WERI-Rb-1 (cell line): ENCODE data around the gene LRG1.

Experiments used
- DNase-seq: peaks from one replicate; pipeline ENCODE4 v3.0.0-alpha.2; 2020
- H3K27ac ChIP-seq: fragments of 250-450 bp; sonication (Bioruptor Pico); 2 replicates; pipeline ENCODE4 v1.5.1; 2020; ENCODE audit warnings: mild to moderate bottlenecking, moderate library complexity
- H3K27me3 ChIP-seq: fragments of 250-450 bp; sonication (Bioruptor Pico); 2 replicates; pipeline ENCODE4 v1.5.1; 2021; ENCODE audit warnings: mild to moderate bottlenecking, low read depth, moderate library complexity; ENCODE audit not compliant: insufficient read depth, severe bottlenecking
- H3K36me3 ChIP-seq: fragments of 250-450 bp; sonication (Bioruptor Pico); 2 replicates; pipeline ENCODE4 v1.5.1; 2020; ENCODE audit warnings: mild to moderate bottlenecking, moderate library complexity
- H3K4me3 ChIP-seq: 2 replicates; pipeline ENCODE4 v1.5.1; 2011; ENCODE audit warnings: low read depth, mild to moderate bottlenecking, control low read depth, low read length
- H3K9me3 ChIP-seq: fragments of 250-450 bp; sonication (Bioruptor Pico); 2 replicates; pipeline ENCODE4 v1.5.1; 2021; ENCODE audit warnings: mild to moderate bottlenecking, moderate library complexity; ENCODE audit not compliant: severe bottlenecking
- TF ChIP-seq, protein P1 (sequence below): IDR thresholded peaks from 2 replicates; pipeline ENCODE4 v1.5.1; 2011; ENCODE audit warnings: low read depth, mild to moderate bottlenecking, control low read depth, inconsistent platforms, low read length

The LRG1 gene

DNA sequence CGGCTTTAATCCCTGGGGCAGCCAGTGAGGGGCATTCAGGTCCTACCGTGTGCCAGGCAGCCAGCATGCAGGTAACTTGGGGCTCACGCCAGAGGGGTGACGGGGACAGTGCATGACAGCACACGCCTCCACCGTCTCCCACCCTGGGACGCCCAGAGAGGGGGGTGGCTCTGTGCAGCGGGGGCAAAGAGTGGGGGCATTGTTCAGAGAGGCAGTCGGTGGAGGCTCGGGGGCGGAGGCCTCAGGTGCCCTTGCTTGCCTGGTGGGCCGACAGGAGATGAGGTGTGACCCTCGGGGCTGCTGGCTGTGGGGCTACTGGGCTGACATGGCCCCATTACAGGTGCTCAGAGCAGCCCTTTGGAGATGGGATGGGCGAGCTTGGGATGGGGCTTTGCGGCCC lies 40.0 kb downstream of the LRG1 start:
- H3K27ac ChIP-seq = no peak overlapping the region
- TF ChIP-seq, protein P1, sequence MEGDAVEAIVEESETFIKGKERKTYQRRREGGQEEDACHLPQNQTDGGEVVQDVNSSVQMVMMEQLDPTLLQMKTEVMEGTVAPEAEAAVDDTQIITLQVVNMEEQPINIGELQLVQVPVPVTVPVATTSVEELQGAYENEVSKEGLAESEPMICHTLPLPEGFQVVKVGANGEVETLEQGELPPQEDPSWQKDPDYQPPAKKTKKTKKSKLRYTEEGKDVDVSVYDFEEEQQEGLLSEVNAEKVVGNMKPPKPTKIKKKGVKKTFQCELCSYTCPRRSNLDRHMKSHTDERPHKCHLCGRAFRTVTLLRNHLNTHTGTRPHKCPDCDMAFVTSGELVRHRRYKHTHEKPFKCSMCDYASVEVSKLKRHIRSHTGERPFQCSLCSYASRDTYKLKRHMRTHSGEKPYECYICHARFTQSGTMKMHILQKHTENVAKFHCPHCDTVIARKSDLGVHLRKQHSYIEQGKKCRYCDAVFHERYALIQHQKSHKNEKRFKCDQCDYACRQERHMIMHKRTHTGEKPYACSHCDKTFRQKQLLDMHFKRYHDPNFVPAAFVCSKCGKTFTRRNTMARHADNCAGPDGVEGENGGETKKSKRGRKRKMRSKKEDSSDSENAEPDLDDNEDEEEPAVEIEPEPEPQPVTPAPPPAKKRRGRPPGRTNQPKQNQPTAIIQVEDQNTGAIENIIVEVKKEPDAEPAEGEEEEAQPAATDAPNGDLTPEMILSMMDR = no peak
- peaks cover 58% of the 10 kb centered on the region for H3K36me3 ChIP-seq
- DNase-seq = no peak
- H3K4me3 ChIP-seq = no peak overlapping the region
- H3K9me3 ChIP-seq = no peaks in the 10 kb centered on the region
- no peaks in the 10 kb centered on the region for H3K27me3 ChIP-seq

DNA sequence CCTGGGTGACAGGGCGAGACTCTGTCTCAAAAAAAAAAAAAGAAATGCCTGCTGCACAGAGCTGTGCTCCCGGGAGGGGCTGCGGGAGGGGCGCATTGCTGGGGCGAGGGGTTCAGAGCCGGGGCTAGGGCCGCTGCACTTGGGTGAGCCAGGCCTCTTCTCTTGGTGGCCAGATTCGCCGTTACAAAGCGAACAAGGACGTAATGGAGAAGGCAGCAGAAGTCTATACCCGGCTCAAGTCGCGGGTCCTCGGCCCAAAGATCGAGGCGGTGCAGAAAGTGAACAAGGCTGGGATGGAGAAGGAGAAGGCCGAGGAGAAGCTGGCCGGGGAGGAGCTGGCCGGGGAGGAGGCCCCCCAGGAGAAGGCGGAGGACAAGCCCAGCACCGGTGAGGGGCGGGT lies 40.5 kb downstream of the LRG1 start:
- DNase-seq = no peak
- peaks cover 63% of the 10 kb centered on the region for H3K36me3 ChIP-seq

DNA sequence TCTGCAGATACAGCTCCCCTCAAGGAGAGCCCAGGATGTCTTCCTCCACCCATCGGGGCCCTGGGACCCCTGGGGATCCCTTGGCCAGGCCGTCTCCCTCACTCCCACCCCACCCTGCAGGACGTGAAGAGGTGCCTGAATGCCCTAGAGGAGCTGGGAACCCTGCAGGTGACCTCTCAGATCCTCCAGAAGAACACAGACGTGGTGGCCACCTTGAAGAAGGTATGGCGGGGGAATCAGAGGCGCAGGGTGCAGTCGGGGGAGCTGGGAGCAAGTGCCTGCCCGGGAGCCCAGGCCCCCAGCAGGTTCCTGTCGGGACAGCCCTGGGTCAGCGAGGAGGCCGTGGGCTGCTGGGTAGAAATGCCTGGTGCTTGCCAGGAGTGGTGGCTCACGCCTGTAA lies 41.1 kb downstream of the LRG1 start:
- no peak overlapping the region for H3K27ac ChIP-seq
- TF ChIP-seq, protein P1 = no peak
- H3K36me3 ChIP-seq = peaks cover 66% of the 10 kb centered on the region
- no peak overlapping the region for H3K4me3 ChIP-seq
- H3K9me3 ChIP-seq = no peaks in the 10 kb centered on the region
- no peak for DNase-seq
- no peaks in the 10 kb centered on the region for H3K27me3 ChIP-seq

More for the DNA sequence above, 40.5 kb downstream of the LRG1 start:
- TF ChIP-seq, protein P1 = no peak
- Histone ChIP-seq H3K27me3 (no peaks in the 10 kb centered on the region), H3K27ac (no peak overlapping the region), H3K9me3 (no peaks in the 10 kb centered on the region), H3K4me3 (no peak overlapping the region)

DNA sequence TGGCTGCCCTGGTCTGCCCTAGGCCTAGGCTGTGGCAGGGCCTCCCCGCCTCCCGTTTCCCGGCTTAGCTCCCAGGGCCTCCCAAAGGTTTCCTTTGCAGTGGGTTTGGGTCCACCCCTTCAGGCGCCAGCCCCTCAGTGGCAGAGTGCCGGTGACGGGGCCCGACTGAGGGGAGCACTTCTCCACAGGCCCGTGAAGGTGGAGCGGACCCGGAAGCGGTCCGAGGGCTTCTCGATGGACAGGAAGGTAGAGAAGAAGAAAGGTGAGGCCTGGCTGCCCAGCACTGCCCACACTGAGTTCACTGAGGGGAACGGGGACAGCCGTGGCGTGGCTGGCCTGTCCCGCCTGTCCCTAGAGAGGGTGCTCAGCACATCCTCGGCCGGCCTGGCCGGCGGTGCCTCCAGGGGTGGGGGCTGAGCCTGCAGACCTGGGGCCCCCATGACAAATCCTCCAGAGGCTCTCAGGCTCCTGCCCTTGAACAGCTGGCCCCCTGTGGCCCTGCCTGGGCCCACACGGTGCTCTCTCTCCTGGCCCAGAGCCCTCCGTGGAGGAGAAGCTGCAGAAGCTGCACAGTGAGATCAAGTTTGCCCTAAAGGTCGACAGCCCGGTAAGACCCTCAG lies 42.0 kb downstream of the LRG1 start:
- no peak overlapping the region for H3K27ac ChIP-seq
- no peak overlapping the region for H3K4me3 ChIP-seq
- peaks cover 68% of the 10 kb centered on the region for H3K36me3 ChIP-seq
- DNase-seq = no peak
- no peaks in the 10 kb centered on the region for H3K9me3 ChIP-seq
- TF ChIP-seq, protein P1 = no peak
- no peaks in the 10 kb centered on the region for H3K27me3 ChIP-seq

DNA sequence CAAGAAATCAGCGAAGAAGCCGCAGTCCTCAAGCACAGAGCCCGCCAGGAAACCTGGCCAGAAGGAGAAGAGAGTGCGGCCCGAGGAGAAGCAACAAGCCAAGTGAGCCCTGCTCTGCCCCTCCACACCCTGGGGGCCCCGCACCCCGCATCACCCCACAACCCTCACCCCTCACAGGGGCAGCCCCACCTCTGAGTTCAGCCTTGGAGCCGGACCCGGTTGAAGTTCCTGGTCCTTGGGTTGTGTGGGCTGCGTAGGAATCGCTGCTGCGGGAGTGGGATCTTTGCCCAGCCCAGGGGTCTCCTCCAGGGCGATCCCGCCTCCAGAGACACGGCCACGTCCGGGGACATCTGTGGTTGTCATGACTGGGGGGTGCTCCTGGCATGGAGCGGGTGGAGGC lies 43.5 kb downstream of the LRG1 start:
- no peak overlapping the region for H3K27ac ChIP-seq
- TF ChIP-seq, protein P1 = no peak
- H3K9me3 ChIP-seq = no peaks in the 10 kb centered on the region
- peaks cover 68% of the 10 kb centered on the region for H3K36me3 ChIP-seq
- no peak for DNase-seq
- no peaks in the 10 kb centered on the region for H3K27me3 ChIP-seq
- no peak overlapping the region for H3K4me3 ChIP-seq

DNA sequence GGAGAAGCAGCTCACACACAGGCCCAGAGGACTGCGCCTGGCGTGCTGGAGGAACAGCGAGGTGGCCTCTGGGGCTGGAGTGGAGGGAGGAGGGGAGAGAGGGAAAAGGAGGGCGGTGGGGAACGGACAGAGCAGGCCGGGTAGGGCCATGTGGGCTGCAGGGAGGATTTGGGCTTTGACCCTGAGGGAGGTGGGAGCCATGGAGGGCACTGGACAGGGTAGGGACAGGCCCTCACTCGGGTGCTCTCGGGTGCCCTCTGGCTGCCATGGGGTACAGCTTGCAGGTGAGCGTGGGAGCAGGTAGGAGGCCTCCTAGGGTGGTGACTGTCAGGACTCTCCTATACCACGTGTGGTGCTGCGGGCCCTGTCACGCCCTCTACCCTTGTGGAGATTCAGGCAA lies 44.4 kb downstream of the LRG1 start:
- TF ChIP-seq, protein P1 = peak; percentile 61
- Histone ChIP-seq H3K9me3 (no peaks in the 10 kb centered on the region), H3K27ac (no peak overlapping the region), H3K4me3 (no peak overlapping the region), H3K36me3 (peaks cover 61% of the 10 kb centered on the region), H3K27me3 (no peaks in the 10 kb centered on the region)
- peak; percentile 50 for DNase-seq
